Bronchial epithelial cell (primary cell): ENCODE results near the gene ACTBL2. TPM values are rescaled to one million over a fixed set of nuclear protein-coding genes. Genes with fewer than 3 reads are reported as not detected.
A peak's percentile ranks its signal among the peaks of the same experiment; 100 is the strongest.
"Not testable (repeated sequence)": the region's sequence is repeated elsewhere in the genome, so short reads cannot be mapped to it uniquely, and the experiment has no call there.

Source experiments
- DNase-seq: peaks from one replicate; pipeline ENCODE4 v3.0.0-alpha.2; 2010; ENCODE audit warnings: low read depth
- FAIRE-seq: peaks from 2 replicates; lab custom pipeline; 2011; peaks lifted over from hg19 to GRCh38; lab: Jason Lieb, UNC
- H3K27me3 ChIP-seq: 2 replicates; pipeline ENCODE4 v1.5.1; 2011; ENCODE audit warnings: low read length; ENCODE audit not compliant: control insufficient read depth, insufficient read depth
- H3K36me3 ChIP-seq: 2 replicates; pipeline ENCODE4 v1.5.1; 2011; ENCODE audit warnings: low read length; ENCODE audit not compliant: control insufficient read depth, insufficient read depth
- H3K4me3 ChIP-seq: 2 replicates; pipeline ENCODE4 v1.5.1; 2011; ENCODE audit warnings: mild to moderate bottlenecking, low read depth, low read length, control low read depth
- total RNA-seq: library from RNA; depleted of rRNA; stranded (reverse); fragments of >200 nt; gene quantifications from 2 replicates; pipeline ENCODE4 v1.2.1, GENCODE V29; 2014
- TF ChIP-seq, protein P1 (sequence below): IDR thresholded peaks from 2 replicates; pipeline ENCODE4 v1.5.1; 2011; ENCODE audit warnings: mild to moderate bottlenecking, moderate library complexity, low read length, control low read depth, inconsistent platforms; ENCODE audit not compliant: insufficient read depth, severe bottlenecking

ACTBL2 gene
- total RNA-seq, 1 donor from 2014 or later = under 0.01 TPM

DNA sequence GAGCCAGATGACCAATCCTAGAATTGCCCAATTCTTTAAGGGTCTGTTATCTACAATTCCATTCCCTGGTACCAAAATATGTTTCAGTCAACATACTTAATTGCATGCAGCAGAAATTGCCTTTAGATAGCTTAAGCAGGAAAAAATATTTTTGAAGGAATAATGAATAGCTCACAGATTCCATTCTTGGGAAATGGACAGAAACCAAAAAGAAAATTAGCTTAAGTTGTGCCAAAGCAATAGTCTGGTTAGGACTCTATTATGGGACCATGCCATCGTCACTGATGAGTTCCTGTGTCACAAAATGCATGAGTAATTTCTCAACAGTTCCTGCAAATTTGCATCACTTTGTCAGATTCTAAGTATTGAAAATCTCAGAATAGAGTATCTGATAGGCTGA lies 12.3 kb downstream of the ACTBL2 start:
- Histone ChIP-seq H3K4me3 (no peak overlapping the region), H3K36me3 (no peaks in the 10 kb centered on the region), H3K27me3 (no peaks in the 10 kb centered on the region)
- no peak for FAIRE-seq
- TF ChIP-seq, protein P1, sequence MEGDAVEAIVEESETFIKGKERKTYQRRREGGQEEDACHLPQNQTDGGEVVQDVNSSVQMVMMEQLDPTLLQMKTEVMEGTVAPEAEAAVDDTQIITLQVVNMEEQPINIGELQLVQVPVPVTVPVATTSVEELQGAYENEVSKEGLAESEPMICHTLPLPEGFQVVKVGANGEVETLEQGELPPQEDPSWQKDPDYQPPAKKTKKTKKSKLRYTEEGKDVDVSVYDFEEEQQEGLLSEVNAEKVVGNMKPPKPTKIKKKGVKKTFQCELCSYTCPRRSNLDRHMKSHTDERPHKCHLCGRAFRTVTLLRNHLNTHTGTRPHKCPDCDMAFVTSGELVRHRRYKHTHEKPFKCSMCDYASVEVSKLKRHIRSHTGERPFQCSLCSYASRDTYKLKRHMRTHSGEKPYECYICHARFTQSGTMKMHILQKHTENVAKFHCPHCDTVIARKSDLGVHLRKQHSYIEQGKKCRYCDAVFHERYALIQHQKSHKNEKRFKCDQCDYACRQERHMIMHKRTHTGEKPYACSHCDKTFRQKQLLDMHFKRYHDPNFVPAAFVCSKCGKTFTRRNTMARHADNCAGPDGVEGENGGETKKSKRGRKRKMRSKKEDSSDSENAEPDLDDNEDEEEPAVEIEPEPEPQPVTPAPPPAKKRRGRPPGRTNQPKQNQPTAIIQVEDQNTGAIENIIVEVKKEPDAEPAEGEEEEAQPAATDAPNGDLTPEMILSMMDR = no peak
- no peak for DNase-seq

DNA sequence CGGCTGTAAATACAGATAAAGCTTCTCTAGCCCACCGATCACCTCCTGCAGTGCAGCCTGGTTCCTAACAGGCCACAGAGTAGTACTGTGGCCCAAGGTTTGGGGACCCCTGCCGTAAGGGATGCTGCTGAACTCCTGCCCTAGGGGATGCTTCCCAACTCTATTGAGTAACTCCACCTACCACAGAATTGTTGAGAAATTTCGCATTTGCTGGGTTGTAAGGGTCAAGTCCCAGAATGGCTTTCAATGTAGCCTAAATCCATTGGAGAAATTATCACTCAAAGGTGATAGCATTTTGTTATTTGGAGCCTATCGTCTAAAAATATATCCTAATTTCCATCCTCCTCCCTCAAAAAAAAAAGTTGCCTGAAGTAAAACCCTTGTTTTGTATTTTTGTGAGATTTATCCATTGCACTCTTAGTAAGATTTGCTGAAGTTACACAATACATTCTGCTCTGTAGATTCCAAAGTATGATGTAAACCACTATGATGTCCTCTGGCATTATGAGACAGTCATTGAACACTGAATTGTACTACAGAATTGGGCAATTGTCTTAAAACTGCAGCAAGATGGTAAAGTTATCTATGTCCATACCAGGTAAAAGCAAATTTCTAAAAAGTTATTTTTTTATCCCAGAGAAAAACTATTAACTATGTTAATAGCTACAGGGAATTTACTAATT lies 14.0 kb downstream of the ACTBL2 start:
- DNase-seq (peak; percentile 79), FAIRE-seq (no peak)
- Histone ChIP-seq H3K27me3 (no peaks in the 10 kb centered on the region), H3K36me3 (no peaks in the 10 kb centered on the region), H3K4me3 (no peak overlapping the region)
- TF ChIP-seq, protein P1 = no peak

DNA sequence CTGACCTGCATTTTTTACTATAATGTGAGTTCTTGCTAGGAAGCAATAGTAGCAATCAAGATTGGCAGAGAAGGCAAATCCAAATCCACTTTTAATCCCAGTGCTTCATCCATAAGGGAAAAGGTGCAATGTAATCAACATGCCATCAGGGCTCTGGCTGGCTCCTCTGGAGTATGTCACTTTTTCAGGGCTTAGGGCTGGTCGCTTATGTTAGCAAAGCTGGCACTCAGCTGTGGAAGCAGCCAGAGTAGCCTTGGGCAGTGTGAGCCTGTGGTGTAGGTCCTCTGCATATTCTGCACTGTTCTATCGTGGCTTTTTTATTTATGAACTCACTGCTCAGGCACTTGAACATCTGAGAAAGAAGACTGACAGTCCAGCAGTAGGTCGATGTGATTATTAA lies 16.1 kb downstream of the ACTBL2 start:
- Histone ChIP-seq H3K36me3 (no peaks in the 10 kb centered on the region), H3K27me3 (no peaks in the 10 kb centered on the region), H3K4me3 (no peak overlapping the region)
- DNase-seq = no peak
- TF ChIP-seq, protein P1 = no peak
- no peak for FAIRE-seq

DNA sequence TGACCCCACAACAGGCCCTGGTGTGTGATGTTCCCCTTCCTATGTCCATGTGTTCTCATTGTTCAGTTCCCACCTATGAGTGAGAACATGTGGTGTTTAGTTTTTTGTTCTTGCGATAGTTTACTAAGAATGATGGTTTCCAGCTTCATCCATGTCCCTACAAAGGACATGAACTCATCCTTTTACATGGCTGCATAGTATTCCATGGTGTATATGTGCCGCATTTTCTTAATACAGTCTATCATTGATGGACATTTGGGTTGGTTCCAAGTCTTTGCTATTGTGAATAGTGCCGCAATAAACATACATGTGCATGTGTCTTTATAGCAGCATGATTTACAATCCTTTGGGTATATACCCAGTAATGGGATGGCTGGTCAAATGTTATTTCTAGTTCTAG lies 22.6 kb downstream of the ACTBL2 start:
- not testable (repeated sequence) for H3K27me3 ChIP-seq, H3K36me3 ChIP-seq, DNase-seq, FAIRE-seq, H3K4me3 ChIP-seq

DNA sequence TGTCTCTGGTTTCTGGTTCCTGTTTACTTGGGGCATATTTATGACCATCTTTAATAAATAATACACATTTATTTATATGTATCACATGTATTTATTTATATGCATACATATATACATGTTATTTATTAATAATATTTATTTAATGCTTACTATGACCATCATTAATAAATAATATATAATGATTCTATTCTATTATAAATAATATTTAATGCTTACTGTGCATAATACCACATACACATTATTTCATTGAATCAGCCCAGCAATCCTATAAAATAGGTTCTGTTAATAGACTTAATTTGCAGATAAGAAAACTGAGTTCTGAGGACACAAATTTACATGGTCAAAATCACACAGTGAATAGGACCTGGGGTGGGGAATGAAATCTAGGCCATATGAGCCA lies 24.2 kb downstream of the ACTBL2 start:
- TF ChIP-seq, protein P1 = no peak
- Histone ChIP-seq H3K27me3 (no peaks in the 10 kb centered on the region), H3K36me3 (no peaks in the 10 kb centered on the region), H3K4me3 (no peak overlapping the region)
- FAIRE-seq = no peak
- DNase-seq = no peak

DNA sequence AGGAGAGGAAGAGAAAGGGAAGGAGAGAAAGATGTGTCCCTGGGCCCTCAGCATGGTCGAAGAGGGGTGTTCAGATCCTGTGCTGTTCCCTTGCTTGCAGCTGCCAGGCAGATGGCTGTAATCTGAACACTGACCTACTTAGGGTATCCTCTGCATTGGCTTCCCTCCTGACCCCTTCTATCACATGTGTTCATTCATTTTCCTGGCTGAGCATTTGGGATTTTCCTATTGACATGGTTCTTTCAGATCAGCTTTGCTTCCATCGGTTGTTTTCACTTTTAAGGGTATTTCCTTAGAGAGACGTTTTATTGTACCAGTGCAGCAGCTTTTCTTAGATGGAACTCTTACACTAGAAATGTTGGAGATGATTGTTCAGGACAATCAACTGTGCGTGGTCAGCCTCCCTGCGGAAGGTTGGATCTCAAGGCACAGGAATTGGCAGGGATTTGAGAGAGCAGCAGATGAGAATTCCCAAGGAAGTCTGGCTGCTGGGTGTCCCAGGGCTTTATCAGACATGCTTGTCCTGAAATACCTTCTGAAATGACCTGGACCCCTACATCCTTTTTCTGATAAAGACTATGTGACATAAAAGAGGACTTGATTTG lies 26.0 kb downstream of the ACTBL2 start:
- H3K36me3 ChIP-seq = no peaks in the 10 kb centered on the region
- TF ChIP-seq, protein P1 = no peak
- no peak for FAIRE-seq
- no peaks in the 10 kb centered on the region for H3K27me3 ChIP-seq
- DNase-seq = no peak
- no peak overlapping the region for H3K4me3 ChIP-seq
